HepG2 (cell line): ENCODE measurements around the gene PDZD4. TPM values are rescaled to one million over a fixed set of nuclear protein-coding genes. Genes with fewer than 3 reads are reported as not detected.

Source experiments
- ATAC-seq: fragments of 200-7000 bp; cut with Tn5 transposase; 3 replicates; pipeline ENCODE4 v1.9.1; 2020; ENCODE audit warnings: mild to moderate bottlenecking, moderate library complexity
- BruUV-seq: library from RNA; stranded (reverse); fragments of 400-500 nt; replicated peaks from 2 replicates; lab custom pipeline; 2021; lab: Mats Ljungman, UMichigan
- CTCF ChIA-PET: fragments of 300-600 bp; formaldehyde crosslinking; extraction: SDS; loops from one replicate; lab custom pipeline; 2021; ENCODE audit warnings: low total read pairs, inconsistent platforms, low intra/inter-chr PET ratio; lab: Yijun Ruan, JAX
- POLR2A ChIA-PET: fragments of 350-600 bp; sonication (Branson Sonifier 250); formaldehyde crosslinking; loops from one replicate; lab custom pipeline; 2020; ENCODE audit warnings: antibody characterized with exemption, inconsistent platforms; lab: Yijun Ruan, JAX
- DNase-seq: peaks from one replicate; pipeline ENCODE4 v3.0.0-alpha.2; 2015; ENCODE audit warnings: low spot score
- FAIRE-seq: peaks from 3 replicates; lab custom pipeline; 2011; peaks lifted over from hg19 to GRCh38; lab: Jason Lieb, UNC
- H2AFZ ChIP-seq: one replicate; pipeline ENCODE4 v1.6.1; 2011; ENCODE audit warnings: low read length, inconsistent platforms
- H3K27ac ChIP-seq: fragments of 300-600 bp; 3 replicates; pipeline ENCODE4 v1.8.0; 2011; ENCODE audit warnings: mixed run types, mild to moderate bottlenecking, mixed read lengths, low read length, inconsistent platforms; ENCODE audit not compliant: insufficient read depth; ENCODE audit errors: extremely low read length
- H3K27me3 ChIP-seq, 2 experiments: fragments of 200-600 bp in 1 of 2; 2 replicates in 1 of 2; 3 replicates in 1 of 2; pipeline versions ENCODE4 v1.6.0 to v1.8.0; 2011; ENCODE audit warnings: low read length in 2 of 2, mild to moderate bottlenecking in 2 of 2, moderate library complexity in 2 of 2, inconsistent platforms in 1 of 2; ENCODE audit not compliant: insufficient read depth in 2 of 2, control insufficient read depth in 1 of 2
- H3K36me3 ChIP-seq, 2 experiments: fragments of 200-600 bp in 1 of 2; replicated peaks in 1 of 2; 2 replicates in 1 of 2; 3 replicates in 1 of 2; pipeline versions ENCODE4 v1.5.1 to v1.8.0; 2011; ENCODE audit warnings: low read length in 2 of 2, inconsistent platforms in 1 of 2; ENCODE audit not compliant: insufficient read depth in 2 of 2, control insufficient read depth in 1 of 2
- H3K4me1 ChIP-seq: 2 replicates; pipeline ENCODE4 v1.5.1; 2012; ENCODE audit warnings: low read length, inconsistent platforms; ENCODE audit not compliant: insufficient read depth
- H3K4me2 ChIP-seq: 2 replicates; pipeline ENCODE4 v1.6.0; 2011; ENCODE audit warnings: low read depth, low read length, inconsistent platforms
- H3K4me3 ChIP-seq, 3 experiments: fragments of 200-600 bp in 1 of 3; sonication (generic), shearing (Covaris generic) in 1 of 3; replicated peaks in 1 of 3; 2 replicates each; pipeline ENCODE4 v1.5.1; 2011 to 2016; ENCODE audit warnings: low read length in 3 of 3, inconsistent platforms in 2 of 3, low read depth in 2 of 3, mild to moderate bottlenecking in 2 of 3, control low read depth in 1 of 3, mixed read lengths in 1 of 3; ENCODE audit not compliant: insufficient read depth in 1 of 3
- H3K79me2 ChIP-seq: one replicate; pipeline ENCODE4 v1.6.1; 2011; ENCODE audit warnings: low read length, inconsistent platforms; ENCODE audit not compliant: insufficient read depth
- H3K9ac ChIP-seq: 2 replicates; pipeline ENCODE4 v1.6.0; 2011; ENCODE audit warnings: mild to moderate bottlenecking, low read depth, low read length, inconsistent platforms; ENCODE audit not compliant: insufficient read depth
- H3K9me3 ChIP-seq: 2 replicates; pipeline ENCODE4 v1.5.1; 2012; ENCODE audit warnings: mild to moderate bottlenecking, low read length
- H4K20me1 ChIP-seq: 2 replicates; pipeline ENCODE4 v1.6.0; 2011; ENCODE audit warnings: inconsistent platforms, mild to moderate bottlenecking, low read length, moderate library complexity; ENCODE audit not compliant: insufficient read depth
- FOSL2 ChIP-seq: sonication (generic); formaldehyde crosslinking; IDR thresholded peaks from 2 replicates; pipeline ENCODE4 v1.4.0; 2020; ENCODE audit warnings: missing genetic modification reagents
- HMGA1 ChIP-seq: sonication (generic); formaldehyde crosslinking; conservative IDR thresholded peaks from 2 replicates; pipeline ENCODE4 v1.4.0; 2020; ENCODE audit warnings: missing genetic modification reagents
- MEF2D ChIP-seq: sonication (generic); formaldehyde crosslinking; IDR thresholded peaks from 2 replicates; pipeline ENCODE4 v1.5.1; 2020; ENCODE audit warnings: mild to moderate bottlenecking, missing genetic modification reagents
- NFIB ChIP-seq: sonication (generic); formaldehyde crosslinking; IDR thresholded peaks from 2 replicates; pipeline ENCODE4 v1.9.0; 2021; ENCODE audit warnings: missing genetic modification reagents, mild to moderate bottlenecking, borderline replicate concordance
- ZNF205 ChIP-seq: IDR thresholded peaks from 2 replicates; pipeline ENCODE4 v1.6.1; 2018; ENCODE audit warnings: missing biosample characterization, missing genetic modification reagents
- ZNF230 ChIP-seq: sonication (generic); formaldehyde crosslinking; IDR thresholded peaks from 2 replicates; pipeline ENCODE4 v1.4.0; 2020; ENCODE audit warnings: mild to moderate bottlenecking, missing genetic modification reagents
- ZNF431 ChIP-seq: sonication (generic); formaldehyde crosslinking; IDR thresholded peaks from 2 replicates; pipeline ENCODE4 v1.9.0; 2022; ENCODE audit warnings: missing genetic modification reagents, low read depth, mild to moderate bottlenecking, borderline replicate concordance
- ZNF775 ChIP-seq: sonication (generic); formaldehyde crosslinking; IDR thresholded peaks from 2 replicates; pipeline ENCODE4 v1.4.0; 2020; ENCODE audit warnings: missing genetic modification reagents, mild to moderate bottlenecking, moderate library complexity, borderline replicate concordance
- WGBS: methylation state at CpG from one replicate; pipeline ENCODE4 v1.1.6; 2017; ENCODE audit warnings: low lambda C conversion rate; 5-methylcytosine and 5-hydroxymethylcytosine counted together
- in situ Hi-C: cut with HindIII; loops from 2 replicates; pipeline ENCODE4 v1.10.0; 2017; ENCODE audit warnings: low pct_unique_long_range_greater_than_20kb; ENCODE audit not compliant: extremely low pct_ligation_motif_present
- intact Hi-C: fragments of 100-400 bp; cut with micrococcal nuclease; formaldehyde crosslinking; loops from one replicate; pipeline ENCODE4 v1.10.0; 2022; ENCODE audit not compliant: unreplicated experiment
- polyA plus RNA-seq, 8 experiments: library from polyadenylated mRNA; depleted of rRNA in 3 of 8; stranded (reverse) in 7 of 8; unstranded in 1 of 8; fragments of >200 nt; fragmentation: Illumina TruSeq in 4 of 8; extraction: Trizol in 4 of 8; gene quantifications; 2 replicates each; pipeline versions ENCODE4 v1.2.1 to v1.2.3, GENCODE V29; 2011 to 2016; ENCODE audit warnings: low read depth in 4 of 8, missing spikeins in 1 of 8, mixed read lengths in 1 of 8; ENCODE audit not compliant: insufficient read depth in 1 of 8
- total RNA-seq, 5 experiments: library from RNA; depleted of rRNA; stranded (reverse); fragments of >200 nt; fragmentation: Illumina TruSeq; extraction: Trizol; gene quantifications; 2 replicates each; pipeline ENCODE4 v1.2.3, GENCODE V29; 2016; ENCODE audit warnings: low read depth in 1 of 5
- TF ChIP-seq, protein P1 (sequence below), 2 experiments: fragments of 450-650 bp in 1 of 2; sonication (generic) in 1 of 2; formaldehyde crosslinking in 1 of 2; IDR thresholded peaks; 2 replicates each; pipeline versions ENCODE4 v1.6.1 to v1.8.0; 2016 to 2022; ENCODE audit warnings: antibody characterized with exemption in 1 of 2, mild to moderate bottlenecking in 1 of 2, missing genetic modification reagents in 1 of 2

PDZD4 gene
- total and polyA plus RNA-seq, 2 of the 13 experiments (the other 11 are each of a cell fraction or from before 2014, with no cell fraction given) = not detected

DNA sequence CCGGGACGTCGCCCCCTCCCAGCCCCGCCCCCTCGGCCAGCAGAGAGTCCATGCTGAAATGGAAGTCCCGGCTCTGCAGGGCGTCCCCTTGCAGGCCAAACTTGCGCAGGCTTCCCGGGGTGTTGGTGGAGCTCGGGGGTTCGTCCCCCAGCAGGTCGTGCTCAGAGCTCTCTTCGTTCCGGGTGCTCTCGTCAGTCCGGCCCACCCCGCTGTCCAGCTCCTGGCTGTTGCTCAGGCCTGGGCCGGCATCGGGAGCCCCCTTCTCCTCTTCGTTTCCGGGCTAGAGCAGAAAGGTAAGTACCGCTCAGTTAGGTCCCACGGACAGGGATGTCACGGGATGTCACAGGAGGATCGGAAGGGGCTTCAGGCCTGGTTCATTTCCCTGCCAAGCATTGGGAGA is 25.7 kb downstream of the PDZD4 start:
- Histone ChIP-seq H3K9me3 (no peaks in the 10 kb centered on the region), H3K4me2 (no peak overlapping the region), H3K27me3 (peaks cover 3 to 27% of the 10 kb centered on the region in 2 experiments; a peak in 3 of 5 replicates), H3K9ac (no peak overlapping the region), H3K4me1 (no peaks in the 10 kb centered on the region), H4K20me1 (no peaks in the 10 kb centered on the region), H3K27ac (no peak overlapping the region), H3K79me2 (no peaks in the 10 kb centered on the region), H2AFZ (no peak overlapping the region), H3K4me3 (no peak overlapping the region), H3K36me3 (no peaks in the 10 kb centered on the region)
- no peak for ATAC-seq
- in situ Hi-C loops = no loop called here
- no peak for DNase-seq
- BruUV-seq = no TSS peak
- WGBS = no CpG with 5 or more reads among the region's 25 CpGs
- ChIA-PET CTCF (no interaction called here), POLR2A (interaction anchor here (0.8 kb wide), 1 partner anchor 12 kb away, joined by 3 read pairs; no protein-coding TSS in a partner anchor)
- no peak for FAIRE-seq
- TF ChIP-seq ZNF205 (CRISPR knock-in tag) = no peak
- intact Hi-C loops = no loop called here

DNA sequence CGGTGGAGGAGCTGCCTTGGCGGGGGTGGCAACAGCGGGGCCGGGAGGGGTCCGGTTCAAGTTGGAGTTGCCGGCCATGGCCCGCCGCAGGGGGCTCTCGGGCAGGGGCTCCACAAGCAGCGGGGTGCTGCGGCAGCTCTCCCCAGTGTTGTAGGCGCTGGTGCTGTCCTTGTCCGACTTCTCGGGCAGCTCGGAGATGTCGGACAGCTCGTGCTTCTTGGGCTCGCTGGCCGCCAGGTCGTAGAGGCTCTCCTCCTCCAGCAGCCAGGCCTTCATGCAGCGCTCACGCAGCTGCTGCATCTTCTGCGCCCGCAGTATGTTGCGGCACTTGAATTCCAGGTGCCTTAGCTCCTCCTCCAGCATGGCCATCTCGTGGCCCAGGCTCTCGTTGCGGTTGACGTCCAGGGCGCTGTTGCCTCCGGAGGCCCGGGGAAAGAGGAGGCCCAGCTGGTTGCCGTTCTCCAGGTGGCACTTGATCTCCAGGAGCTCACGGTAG is 26.2 kb downstream of the PDZD4 start:
- H3K9ac ChIP-seq = no peak overlapping the region
- 0% methylated on average over 1 of the region's 34 CpGs for WGBS
- ChIA-PET CTCF (no interaction called here), POLR2A (interaction anchor here (0.8 kb wide), 1 partner anchor 13 kb away, joined by 3 read pairs; no protein-coding TSS in a partner anchor)
- no peaks in the 10 kb centered on the region for H3K4me1 ChIP-seq
- H3K4me2 ChIP-seq = no peak overlapping the region
- intact Hi-C loops (no loop called here), in situ Hi-C loops (no loop called here)
- H3K4me3 ChIP-seq = no peak overlapping the region
- no peak for FAIRE-seq
- ATAC-seq = no peak
- no TSS peak for BruUV-seq
- no peak overlapping the region for H2AFZ ChIP-seq
- no peak for DNase-seq
- H3K27me3 ChIP-seq = peaks cover 3 to 27% of the 10 kb centered on the region in 2 experiments; a peak in 3 of 5 replicates
- H4K20me1 ChIP-seq = no peaks in the 10 kb centered on the region
- H3K36me3 ChIP-seq = no peaks in the 10 kb centered on the region
- no peak overlapping the region for H3K27ac ChIP-seq
- H3K9me3 ChIP-seq = no peaks in the 10 kb centered on the region
- H3K79me2 ChIP-seq = no peaks in the 10 kb centered on the region
- TF ChIP-seq ZNF230 = no peak
- no peak for TF ChIP-seq ZNF775 (CRISPR knock-in tag)
- TF ChIP-seq ZNF431 (CRISPR knock-in tag) = no peak
- no peak for TF ChIP-seq HMGA1 (CRISPR knock-in tag)
- TF ChIP-seq, protein P1, sequence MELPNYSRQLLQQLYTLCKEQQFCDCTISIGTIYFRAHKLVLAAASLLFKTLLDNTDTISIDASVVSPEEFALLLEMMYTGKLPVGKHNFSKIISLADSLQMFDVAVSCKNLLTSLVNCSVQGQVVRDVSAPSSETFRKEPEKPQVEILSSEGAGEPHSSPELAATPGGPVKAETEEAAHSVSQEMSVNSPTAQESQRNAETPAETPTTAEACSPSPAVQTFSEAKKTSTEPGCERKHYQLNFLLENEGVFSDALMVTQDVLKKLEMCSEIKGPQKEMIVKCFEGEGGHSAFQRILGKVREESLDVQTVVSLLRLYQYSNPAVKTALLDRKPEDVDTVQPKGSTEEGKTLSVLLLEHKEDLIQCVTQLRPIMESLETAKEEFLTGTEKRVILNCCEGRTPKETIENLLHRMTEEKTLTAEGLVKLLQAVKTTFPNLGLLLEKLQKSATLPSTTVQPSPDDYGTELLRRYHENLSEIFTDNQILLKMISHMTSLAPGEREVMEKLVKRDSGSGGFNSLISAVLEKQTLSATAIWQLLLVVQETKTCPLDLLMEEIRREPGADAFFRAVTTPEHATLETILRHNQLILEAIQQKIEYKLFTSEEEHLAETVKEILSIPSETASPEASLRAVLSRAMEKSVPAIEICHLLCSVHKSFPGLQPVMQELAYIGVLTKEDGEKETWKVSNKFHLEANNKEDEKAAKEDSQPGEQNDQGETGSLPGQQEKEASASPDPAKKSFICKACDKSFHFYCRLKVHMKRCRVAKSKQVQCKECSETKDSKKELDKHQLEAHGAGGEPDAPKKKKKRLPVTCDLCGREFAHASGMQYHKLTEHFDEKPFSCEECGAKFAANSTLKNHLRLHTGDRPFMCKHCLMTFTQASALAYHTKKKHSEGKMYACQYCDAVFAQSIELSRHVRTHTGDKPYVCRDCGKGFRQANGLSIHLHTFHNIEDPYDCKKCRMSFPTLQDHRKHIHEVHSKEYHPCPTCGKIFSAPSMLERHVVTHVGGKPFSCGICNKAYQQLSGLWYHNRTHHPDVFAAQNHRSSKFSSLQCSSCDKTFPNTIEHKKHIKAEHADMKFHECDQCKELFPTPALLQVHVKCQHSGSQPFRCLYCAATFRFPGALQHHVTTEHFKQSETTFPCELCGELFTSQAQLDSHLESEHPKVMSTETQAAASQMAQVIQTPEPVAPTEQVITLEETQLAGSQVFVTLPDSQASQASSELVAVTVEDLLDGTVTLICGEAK (IDR thresholded peaks at IDR 0.05) = no peak
- TF ChIP-seq, protein P1 (CRISPR knock-in tag; IDR thresholded peaks at IDR 0.05) = no peak
- TF ChIP-seq MEF2D (CRISPR knock-in tag) = no peak
- no peak for TF ChIP-seq FOSL2 (CRISPR knock-in tag)
- TF ChIP-seq NFIB = no peak
